Neural crest cell (in vitro differentiated cells): ENCODE data around the gene AIFM2. TPM values are rescaled to one million over a fixed set of nuclear protein-coding genes. Genes with fewer than 3 reads are reported as not detected.

Experiments used
- DNase-seq: peaks from one replicate; pipeline ENCODE4 v3.0.0; 2021; ENCODE audit warnings: low read depth, mixed read lengths, low spot score
- H3K27ac Mint-ChIP-seq: one replicate; pipeline ENCODE4 v1.8.0; 2021; ENCODE audit warnings: mild to moderate bottlenecking, mixed read lengths; ENCODE audit not compliant: unreplicated experiment
- H3K27me3 Mint-ChIP-seq: 2 replicates; pipeline ENCODE4 v1.8.0; 2021; ENCODE audit warnings: low read depth, mild to moderate bottlenecking, mixed read lengths
- H3K36me3 Mint-ChIP-seq: 2 replicates; pipeline ENCODE4 v1.8.0; 2021; ENCODE audit warnings: low read depth, mild to moderate bottlenecking, mixed read lengths
- H3K4me1 Mint-ChIP-seq: 2 replicates; pipeline ENCODE4 v1.8.0; 2021; ENCODE audit warnings: mixed read lengths
- H3K4me3 Mint-ChIP-seq: one replicate; pipeline ENCODE4 v1.8.0; 2021; ENCODE audit warnings: mild to moderate bottlenecking, mixed read lengths
- H3K9me3 Mint-ChIP-seq: 2 replicates; pipeline ENCODE4 v1.8.0; 2021; ENCODE audit warnings: mixed read lengths
- total RNA-seq: library from RNA; stranded (reverse); gene quantifications from 2 replicates; pipeline ENCODE4 v1.2.1, GENCODE V29; 2021
- TF ChIP-seq, protein P1 (sequence below): fragments of 200-600 bp; sonication (generic); conservative IDR thresholded peaks from 2 replicates; pipeline ENCODE4 v1.5.0; 2021; ENCODE audit warnings: antibody characterized with exemption, mild to moderate bottlenecking

Gene AIFM2
- total RNA-seq, 1 donor from 2014 or later, result 2.8 TPM

- Mint-ChIP-seq H3K4me3 (no peak overlapping the region), H3K4me1 (peaks cover 5% of the 10 kb centered on the region), H3K36me3 (peaks cover 2% of the 10 kb centered on the region), H3K27me3 (no peaks in the 10 kb centered on the region), H3K27ac (no peak overlapping the region), H3K9me3 (no peaks in the 10 kb centered on the region)
- DNase-seq, result no peak
- TF ChIP-seq, protein P1, sequence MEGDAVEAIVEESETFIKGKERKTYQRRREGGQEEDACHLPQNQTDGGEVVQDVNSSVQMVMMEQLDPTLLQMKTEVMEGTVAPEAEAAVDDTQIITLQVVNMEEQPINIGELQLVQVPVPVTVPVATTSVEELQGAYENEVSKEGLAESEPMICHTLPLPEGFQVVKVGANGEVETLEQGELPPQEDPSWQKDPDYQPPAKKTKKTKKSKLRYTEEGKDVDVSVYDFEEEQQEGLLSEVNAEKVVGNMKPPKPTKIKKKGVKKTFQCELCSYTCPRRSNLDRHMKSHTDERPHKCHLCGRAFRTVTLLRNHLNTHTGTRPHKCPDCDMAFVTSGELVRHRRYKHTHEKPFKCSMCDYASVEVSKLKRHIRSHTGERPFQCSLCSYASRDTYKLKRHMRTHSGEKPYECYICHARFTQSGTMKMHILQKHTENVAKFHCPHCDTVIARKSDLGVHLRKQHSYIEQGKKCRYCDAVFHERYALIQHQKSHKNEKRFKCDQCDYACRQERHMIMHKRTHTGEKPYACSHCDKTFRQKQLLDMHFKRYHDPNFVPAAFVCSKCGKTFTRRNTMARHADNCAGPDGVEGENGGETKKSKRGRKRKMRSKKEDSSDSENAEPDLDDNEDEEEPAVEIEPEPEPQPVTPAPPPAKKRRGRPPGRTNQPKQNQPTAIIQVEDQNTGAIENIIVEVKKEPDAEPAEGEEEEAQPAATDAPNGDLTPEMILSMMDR, result no peak
These were observed 61.8 kb downstream of the AIFM2 start for GRCh38 chr10:70070834-70071233.

DNA sequence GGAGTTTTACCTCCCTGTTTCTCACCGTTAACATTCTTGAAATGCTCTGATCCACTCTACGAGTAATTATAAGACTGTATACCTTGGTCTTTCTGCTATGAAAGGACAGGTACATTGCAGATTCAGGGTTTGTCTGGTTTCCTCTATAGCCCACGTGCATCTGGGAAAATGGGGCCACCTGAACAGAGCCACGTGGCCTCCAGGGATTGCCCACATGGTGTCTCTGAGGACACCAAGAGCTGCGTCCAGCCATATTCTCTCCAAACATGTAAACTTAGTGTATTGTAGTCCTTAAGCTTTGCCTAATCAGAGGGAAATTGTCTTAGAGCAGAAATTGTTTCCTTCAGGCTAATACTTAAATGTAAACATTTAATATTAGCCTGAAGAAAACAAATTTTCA is 63.3 kb downstream of the AIFM2 start:
- H3K36me3 Mint-ChIP-seq, result peaks cover 9% of the 10 kb centered on the region
- H3K9me3 Mint-ChIP-seq, result no peaks in the 10 kb centered on the region
- TF ChIP-seq, protein P1, result no peak
- no peak overlapping the region for H3K27ac Mint-ChIP-seq
- no peak overlapping the region for H3K4me3 Mint-ChIP-seq
- no peaks in the 10 kb centered on the region for H3K4me1 Mint-ChIP-seq
- no peaks in the 10 kb centered on the region for H3K27me3 Mint-ChIP-seq
- DNase-seq, result no peak

- Mint-ChIP-seq H3K36me3 (peaks cover 9% of the 10 kb centered on the region), H3K4me1 (no peaks in the 10 kb centered on the region), H3K27me3 (no peaks in the 10 kb centered on the region), H3K4me3 (no peak overlapping the region), H3K9me3 (no peaks in the 10 kb centered on the region), H3K27ac (no peak overlapping the region)
- DNase-seq, result no peak
- TF ChIP-seq, protein P1, result no peak
These were observed 63.7 kb downstream of the AIFM2 start for GRCh38 chr10:70068925-70069324.

DNA sequence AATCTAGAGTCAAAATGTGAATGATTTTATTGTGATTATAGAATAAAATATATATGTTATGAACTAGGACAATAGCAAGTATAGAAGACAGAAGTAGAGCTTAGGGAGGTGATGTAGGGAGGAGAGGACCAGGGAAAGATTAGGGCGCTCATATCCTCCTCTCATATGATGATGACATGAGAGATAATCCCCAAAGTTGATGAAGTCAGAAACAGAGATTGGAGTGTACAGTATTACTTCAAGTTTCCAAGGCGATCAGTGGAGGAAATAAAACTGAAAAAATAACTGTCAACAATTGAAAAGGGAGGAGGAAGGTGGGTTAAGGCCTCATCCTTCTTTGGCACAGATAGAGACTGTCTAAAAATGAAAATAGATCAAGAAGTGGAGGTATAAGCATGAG is 65.0 kb downstream of the AIFM2 start:
- Mint-ChIP-seq H3K9me3 (no peaks in the 10 kb centered on the region), H3K27ac (no peak overlapping the region), H3K36me3 (peaks cover 9% of the 10 kb centered on the region), H3K4me3 (no peak overlapping the region), H3K27me3 (no peaks in the 10 kb centered on the region), H3K4me1 (no peaks in the 10 kb centered on the region)
- DNase-seq, result no peak
- TF ChIP-seq, protein P1, result no peak

GRCh38 chr10:70066190-70066589 is 66.4 kb downstream of the AIFM2 start:
- Mint-ChIP-seq H3K4me3 (no peak overlapping the region), H3K36me3 (peaks cover 9% of the 10 kb centered on the region), H3K9me3 (no peaks in the 10 kb centered on the region), H3K27ac (no peak overlapping the region), H3K27me3 (no peaks in the 10 kb centered on the region), H3K4me1 (peaks cover 4% of the 10 kb centered on the region)
- no peak for DNase-seq
- TF ChIP-seq, protein P1, result no peak

GRCh38 chr10:70064486-70064885 is 68.1 kb downstream of the AIFM2 start:
- Mint-ChIP-seq H3K27ac (no peak overlapping the region), H3K36me3 (peaks cover 9% of the 10 kb centered on the region), H3K9me3 (no peaks in the 10 kb centered on the region), H3K27me3 (no peaks in the 10 kb centered on the region), H3K4me3 (no peak overlapping the region), H3K4me1 (peaks cover 12% of the 10 kb centered on the region)
- TF ChIP-seq, protein P1, result no peak
- no peak for DNase-seq
